HepG2 (cell line): Measurements from ENCODE around the gene C1orf74. TPM values are rescaled to one million over a fixed set of nuclear protein-coding genes. Genes with fewer than 3 reads are reported as not detected.

Experiments
- ATAC-seq: fragments of 200-7000 bp; cut with Tn5 transposase; 3 replicates; pipeline ENCODE4 v1.9.1; 2020; ENCODE audit warnings: mild to moderate bottlenecking, moderate library complexity
- BruUV-seq: library from RNA; stranded (reverse); fragments of 400-500 nt; replicated peaks from 2 replicates; lab custom pipeline; 2021; lab: Mats Ljungman, UMichigan
- CTCF ChIA-PET: fragments of 300-600 bp; formaldehyde crosslinking; extraction: SDS; loops from one replicate; lab custom pipeline; 2021; ENCODE audit warnings: low total read pairs, inconsistent platforms, low intra/inter-chr PET ratio; lab: Yijun Ruan, JAX
- POLR2A ChIA-PET: fragments of 350-600 bp; sonication (Branson Sonifier 250); formaldehyde crosslinking; loops from one replicate; lab custom pipeline; 2020; ENCODE audit warnings: antibody characterized with exemption, inconsistent platforms; lab: Yijun Ruan, JAX
- DNase-seq: peaks from one replicate; pipeline ENCODE4 v3.0.0-alpha.2; 2015; ENCODE audit warnings: low spot score
- FAIRE-seq: peaks from 3 replicates; lab custom pipeline; 2011; peaks lifted over from hg19 to GRCh38; lab: Jason Lieb, UNC
- H2AFZ ChIP-seq: one replicate; pipeline ENCODE4 v1.6.1; 2011; ENCODE audit warnings: low read length, inconsistent platforms
- H3K27ac ChIP-seq: fragments of 300-600 bp; 3 replicates; pipeline ENCODE4 v1.8.0; 2011; ENCODE audit warnings: mixed run types, mild to moderate bottlenecking, mixed read lengths, low read length, inconsistent platforms; ENCODE audit not compliant: insufficient read depth; ENCODE audit errors: extremely low read length
- H3K27me3 ChIP-seq, 2 experiments: fragments of 200-600 bp in 1 of 2; 2 replicates in 1 of 2; 3 replicates in 1 of 2; pipeline versions ENCODE4 v1.6.0 to v1.8.0; 2011; ENCODE audit warnings: low read length in 2 of 2, mild to moderate bottlenecking in 2 of 2, moderate library complexity in 2 of 2, inconsistent platforms in 1 of 2; ENCODE audit not compliant: insufficient read depth in 2 of 2, control insufficient read depth in 1 of 2
- H3K36me3 ChIP-seq, 2 experiments: fragments of 200-600 bp in 1 of 2; replicated peaks in 1 of 2; 2 replicates in 1 of 2; 3 replicates in 1 of 2; pipeline versions ENCODE4 v1.5.1 to v1.8.0; 2011; ENCODE audit warnings: low read length in 2 of 2, inconsistent platforms in 1 of 2; ENCODE audit not compliant: insufficient read depth in 2 of 2, control insufficient read depth in 1 of 2
- H3K4me1 ChIP-seq: 2 replicates; pipeline ENCODE4 v1.5.1; 2012; ENCODE audit warnings: low read length, inconsistent platforms; ENCODE audit not compliant: insufficient read depth
- H3K4me2 ChIP-seq: 2 replicates; pipeline ENCODE4 v1.6.0; 2011; ENCODE audit warnings: low read depth, low read length, inconsistent platforms
- H3K4me3 ChIP-seq, 3 experiments: fragments of 200-600 bp in 1 of 3; sonication (generic), shearing (Covaris generic) in 1 of 3; replicated peaks in 1 of 3; 2 replicates each; pipeline ENCODE4 v1.5.1; 2011 to 2016; ENCODE audit warnings: low read length in 3 of 3, inconsistent platforms in 2 of 3, low read depth in 2 of 3, mild to moderate bottlenecking in 2 of 3, control low read depth in 1 of 3, mixed read lengths in 1 of 3; ENCODE audit not compliant: insufficient read depth in 1 of 3
- H3K79me2 ChIP-seq: one replicate; pipeline ENCODE4 v1.6.1; 2011; ENCODE audit warnings: low read length, inconsistent platforms; ENCODE audit not compliant: insufficient read depth
- H3K9ac ChIP-seq: 2 replicates; pipeline ENCODE4 v1.6.0; 2011; ENCODE audit warnings: mild to moderate bottlenecking, low read depth, low read length, inconsistent platforms; ENCODE audit not compliant: insufficient read depth
- H3K9me3 ChIP-seq: 2 replicates; pipeline ENCODE4 v1.5.1; 2012; ENCODE audit warnings: mild to moderate bottlenecking, low read length
- H4K20me1 ChIP-seq: 2 replicates; pipeline ENCODE4 v1.6.0; 2011; ENCODE audit warnings: inconsistent platforms, mild to moderate bottlenecking, low read length, moderate library complexity; ENCODE audit not compliant: insufficient read depth
- KDM5A ChIP-seq: fragments of 200-600 bp; sonication (generic); IDR thresholded peaks from 2 replicates; pipeline ENCODE4 v1.7.0; 2018; ENCODE audit warnings: antibody characterized with exemption, mild to moderate bottlenecking, low read length, borderline replicate concordance
- POLR2AphosphoS2 ChIP-seq: IDR thresholded peaks from 2 replicates; pipeline ENCODE4 v1.6.1; 2011; ENCODE audit warnings: low read depth, low read length, improper control_type of control experiment
- RBFOX2 ChIP-seq: fragments of 200-400 bp; formaldehyde crosslinking; IDR thresholded peaks from 2 replicates; pipeline ENCODE4 v1.6.1; 2017; ENCODE audit warnings: low read depth, mild to moderate bottlenecking, low read length
- TAF1 ChIP-seq: sonication (generic); formaldehyde crosslinking; IDR thresholded peaks from 2 replicates; pipeline ENCODE4 v1.4.0; 2020; ENCODE audit warnings: missing genetic modification reagents
- ZNF44 ChIP-seq: sonication (generic); formaldehyde crosslinking; IDR thresholded peaks from 2 replicates; pipeline ENCODE4 v1.5.1; 2020; ENCODE audit warnings: mild to moderate bottlenecking, missing genetic modification reagents
- ZNF577 ChIP-seq: sonication (generic); formaldehyde crosslinking; IDR thresholded peaks from 2 replicates; pipeline ENCODE4 v1.4.0; 2020; ENCODE audit warnings: mild to moderate bottlenecking, low read depth, missing genetic modification reagents, borderline replicate concordance
- ZNF761 ChIP-seq: sonication (generic); formaldehyde crosslinking; conservative IDR thresholded peaks from 2 replicates; pipeline ENCODE4 v1.4.0; 2020; ENCODE audit warnings: mild to moderate bottlenecking, missing genetic modification reagents
- WGBS: methylation state at CpG from one replicate; pipeline ENCODE4 v1.1.6; 2017; ENCODE audit warnings: low lambda C conversion rate; 5-methylcytosine and 5-hydroxymethylcytosine counted together
- in situ Hi-C: cut with HindIII; loops from 2 replicates; pipeline ENCODE4 v1.10.0; 2017; ENCODE audit warnings: low pct_unique_long_range_greater_than_20kb; ENCODE audit not compliant: extremely low pct_ligation_motif_present
- intact Hi-C: fragments of 100-400 bp; cut with micrococcal nuclease; formaldehyde crosslinking; loops from one replicate; pipeline ENCODE4 v1.10.0; 2022; ENCODE audit not compliant: unreplicated experiment
- polyA plus RNA-seq, 8 experiments: library from polyadenylated mRNA; depleted of rRNA in 3 of 8; stranded (reverse) in 7 of 8; unstranded in 1 of 8; fragments of >200 nt; fragmentation: Illumina TruSeq in 4 of 8; extraction: Trizol in 4 of 8; gene quantifications; 2 replicates each; pipeline versions ENCODE4 v1.2.1 to v1.2.3, GENCODE V29; 2011 to 2016; ENCODE audit warnings: low read depth in 4 of 8, missing spikeins in 1 of 8, mixed read lengths in 1 of 8; ENCODE audit not compliant: insufficient read depth in 1 of 8
- total RNA-seq, 5 experiments: library from RNA; depleted of rRNA; stranded (reverse); fragments of >200 nt; fragmentation: Illumina TruSeq; extraction: Trizol; gene quantifications; 2 replicates each; pipeline ENCODE4 v1.2.3, GENCODE V29; 2016; ENCODE audit warnings: low read depth in 1 of 5
- TF ChIP-seq, protein P1 (sequence below): sonication (generic); formaldehyde crosslinking; IDR thresholded peaks from 2 replicates; pipeline ENCODE4 v1.4.0; 2020; ENCODE audit warnings: missing genetic modification reagents
- TF ChIP-seq, protein P2 (sequence below): sonication (generic); formaldehyde crosslinking; IDR thresholded peaks from 2 replicates; pipeline ENCODE4 v1.4.0; 2020; ENCODE audit warnings: missing genetic modification reagents, borderline replicate concordance

C1orf74 gene
- total and polyA plus RNA-seq, 2 of the 13 experiments (the other 11 are each of a cell fraction or from before 2014, with no cell fraction given): 0.33 to 0.71 TPM

DNA sequence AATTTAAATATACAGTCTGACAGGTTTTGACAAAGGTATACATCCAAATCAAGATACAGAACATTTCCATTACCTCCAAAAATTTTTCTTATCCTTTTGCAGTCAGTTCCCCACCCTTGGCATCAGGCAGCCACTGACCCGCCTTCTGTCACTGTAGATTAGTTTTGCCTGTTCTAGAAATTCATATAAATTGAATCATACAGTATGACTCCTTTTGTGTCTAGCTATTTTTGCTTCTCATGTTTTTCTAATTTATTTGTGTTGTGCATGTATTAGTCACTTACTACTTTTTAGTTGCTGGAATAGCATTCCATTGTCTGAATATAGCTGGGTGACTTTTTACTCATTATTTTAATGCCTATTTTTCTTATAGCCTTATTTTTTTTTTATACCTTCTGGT, 47.3 kb upstream of the C1orf74 start:
- no peak for DNase-seq
- in situ Hi-C loops: no loop called here
- intact Hi-C loops: no loop called here
- no peak overlapping the region for H3K27ac ChIP-seq
- H3K9me3 ChIP-seq: no peaks in the 10 kb centered on the region
- no peaks in the 10 kb centered on the region for H4K20me1 ChIP-seq
- peaks cover 15 to 53% of the 10 kb centered on the region in 2 experiments for H3K36me3 ChIP-seq
- TF ChIP-seq, protein P1, sequence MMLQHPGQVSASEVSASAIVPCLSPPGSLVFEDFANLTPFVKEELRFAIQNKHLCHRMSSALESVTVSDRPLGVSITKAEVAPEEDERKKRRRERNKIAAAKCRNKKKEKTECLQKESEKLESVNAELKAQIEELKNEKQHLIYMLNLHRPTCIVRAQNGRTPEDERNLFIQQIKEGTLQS: no peak
- no peak for TF ChIP-seq ZNF761 (CRISPR knock-in tag)
- TF ChIP-seq ZNF577: no peak
- TF ChIP-seq TAF1: no peak
- TF ChIP-seq KDM5A: no peak
- 0 out of 2 replicates have a peak, but pooled peaks have one; percentile 29 for TF ChIP-seq RBFOX2
- TF ChIP-seq ZNF44: no peak
- no peak for TF ChIP-seq POLR2AphosphoS2
- TF ChIP-seq, protein P2, sequence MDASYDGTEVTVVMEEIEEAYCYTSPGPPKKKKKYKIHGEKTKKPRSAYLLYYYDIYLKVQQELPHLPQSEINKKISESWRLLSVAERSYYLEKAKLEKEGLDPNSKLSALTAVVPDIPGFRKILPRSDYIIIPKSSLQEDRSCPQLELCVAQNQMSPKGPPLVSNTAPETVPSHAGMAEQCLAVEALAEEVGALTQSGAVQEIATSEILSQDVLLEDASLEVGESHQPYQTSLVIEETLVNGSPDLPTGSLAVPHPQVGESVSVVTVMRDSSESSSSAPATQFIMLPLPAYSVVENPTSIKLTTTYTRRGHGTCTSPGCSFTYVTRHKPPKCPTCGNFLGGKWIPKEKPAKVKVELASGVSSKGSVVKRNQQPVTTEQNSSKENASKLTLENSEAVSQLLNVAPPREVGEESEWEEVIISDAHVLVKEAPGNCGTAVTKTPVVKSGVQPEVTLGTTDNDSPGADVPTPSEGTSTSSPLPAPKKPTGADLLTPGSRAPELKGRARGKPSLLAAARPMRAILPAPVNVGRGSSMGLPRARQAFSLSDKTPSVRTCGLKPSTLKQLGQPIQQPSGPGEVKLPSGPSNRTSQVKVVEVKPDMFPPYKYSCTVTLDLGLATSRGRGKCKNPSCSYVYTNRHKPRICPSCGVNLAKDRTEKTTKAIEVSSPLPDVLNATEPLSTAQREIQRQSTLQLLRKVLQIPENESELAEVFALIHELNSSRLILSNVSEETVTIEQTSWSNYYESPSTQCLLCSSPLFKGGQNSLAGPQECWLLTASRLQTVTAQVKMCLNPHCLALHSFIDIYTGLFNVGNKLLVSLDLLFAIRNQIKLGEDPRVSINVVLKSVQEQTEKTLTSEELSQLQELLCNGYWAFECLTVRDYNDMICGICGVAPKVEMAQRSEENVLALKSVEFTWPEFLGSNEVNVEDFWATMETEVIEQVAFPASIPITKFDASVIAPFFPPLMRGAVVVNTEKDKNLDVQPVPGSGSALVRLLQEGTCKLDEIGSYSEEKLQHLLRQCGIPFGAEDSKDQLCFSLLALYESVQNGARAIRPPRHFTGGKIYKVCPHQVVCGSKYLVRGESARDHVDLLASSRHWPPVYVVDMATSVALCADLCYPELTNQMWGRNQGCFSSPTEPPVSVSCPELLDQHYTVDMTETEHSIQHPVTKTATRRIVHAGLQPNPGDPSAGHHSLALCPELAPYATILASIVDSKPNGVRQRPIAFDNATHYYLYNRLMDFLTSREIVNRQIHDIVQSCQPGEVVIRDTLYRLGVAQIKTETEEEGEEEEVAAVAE (CRISPR knock-in tag): no peak
- TF ChIP-seq, all 625 proteins: peak for 1
- H3K4me3 ChIP-seq: no peak overlapping the region
- H2AFZ ChIP-seq: no peak overlapping the region
- ATAC-seq (no peak), FAIRE-seq (no peak)
- H3K27me3 ChIP-seq: no peaks in the 10 kb centered on the region; a peak in 1 of 5 replicates
- H3K9ac ChIP-seq: no peak overlapping the region
- POLR2A ChIA-PET: no interaction called here
- CTCF ChIA-PET: no interaction called here
- 100% methylated on average over 1 of the region's 1 CpG for WGBS
- H3K4me1 ChIP-seq: peaks cover 21% of the 10 kb centered on the region
- BruUV-seq: no TSS peak
- H3K79me2 ChIP-seq: peaks cover 6% of the 10 kb centered on the region
- no peak overlapping the region for H3K4me2 ChIP-seq
